Omental fat pad (tissue), 4 donors: ENCODE data around the gene PRRT1B. TPM values are rescaled to one million over a fixed set of nuclear protein-coding genes. Genes with fewer than 3 reads are reported as not detected.

Experiments
- ATAC-seq: fragments of 150-250 bp; one replicate; pipeline ENCODE4 v1.9.1; 2016; ENCODE audit warnings: mild to moderate bottlenecking, moderate library complexity; ENCODE audit not compliant: low FRiP score
- DNase-seq: peaks from one replicate; pipeline ENCODE4 v3.0.0-alpha.2; 2019; ENCODE audit warnings: low spot score
- total RNA-seq, 4 donors: library from RNA; depleted of rRNA; stranded (reverse); fragments of >200 nt; gene quantifications; one replicate each; pipeline ENCODE4 v1.1.0, GENCODE V29; 2016
- TF ChIP-seq, protein P1 (sequence below), 3 donors: fragments of 450-650 bp; IDR thresholded peaks; one replicate each; pipeline ENCODE4 v1.5.1; 2016 to 2017; ENCODE audit warnings: antibody characterized with exemption in 3 of 3, mild to moderate bottlenecking in 3 of 3, moderate library complexity in 2 of 3

PRRT1B gene
- total RNA-seq = not detected

- TF ChIP-seq, protein P1, sequence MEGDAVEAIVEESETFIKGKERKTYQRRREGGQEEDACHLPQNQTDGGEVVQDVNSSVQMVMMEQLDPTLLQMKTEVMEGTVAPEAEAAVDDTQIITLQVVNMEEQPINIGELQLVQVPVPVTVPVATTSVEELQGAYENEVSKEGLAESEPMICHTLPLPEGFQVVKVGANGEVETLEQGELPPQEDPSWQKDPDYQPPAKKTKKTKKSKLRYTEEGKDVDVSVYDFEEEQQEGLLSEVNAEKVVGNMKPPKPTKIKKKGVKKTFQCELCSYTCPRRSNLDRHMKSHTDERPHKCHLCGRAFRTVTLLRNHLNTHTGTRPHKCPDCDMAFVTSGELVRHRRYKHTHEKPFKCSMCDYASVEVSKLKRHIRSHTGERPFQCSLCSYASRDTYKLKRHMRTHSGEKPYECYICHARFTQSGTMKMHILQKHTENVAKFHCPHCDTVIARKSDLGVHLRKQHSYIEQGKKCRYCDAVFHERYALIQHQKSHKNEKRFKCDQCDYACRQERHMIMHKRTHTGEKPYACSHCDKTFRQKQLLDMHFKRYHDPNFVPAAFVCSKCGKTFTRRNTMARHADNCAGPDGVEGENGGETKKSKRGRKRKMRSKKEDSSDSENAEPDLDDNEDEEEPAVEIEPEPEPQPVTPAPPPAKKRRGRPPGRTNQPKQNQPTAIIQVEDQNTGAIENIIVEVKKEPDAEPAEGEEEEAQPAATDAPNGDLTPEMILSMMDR (IDR thresholded peaks at IDR 0.05) = no peak
- ATAC-seq (peak; percentile 37), DNase-seq (no peak)
Observed at GRCh38 chr9:131545003-131545785, at the start of gene PRRT1B. PRRT1B (plus strand) TSS chr9:131545523; CDS start chr9:131545616, 93 bp downstream.

GRCh38 chr9:131495785-131496184 is 49.5 kb upstream of the PRRT1B start:
- TF ChIP-seq, protein P1 (IDR thresholded peaks at IDR 0.05) = no peak
- ATAC-seq (no peak), DNase-seq (no peak)

GRCh38 chr9:131496844-131497405 is 48.4 kb upstream of the PRRT1B start:
- no peak for DNase-seq
- TF ChIP-seq, protein P1 (IDR thresholded peaks at IDR 0.05) = no peak
- no peak for ATAC-seq

DNA sequence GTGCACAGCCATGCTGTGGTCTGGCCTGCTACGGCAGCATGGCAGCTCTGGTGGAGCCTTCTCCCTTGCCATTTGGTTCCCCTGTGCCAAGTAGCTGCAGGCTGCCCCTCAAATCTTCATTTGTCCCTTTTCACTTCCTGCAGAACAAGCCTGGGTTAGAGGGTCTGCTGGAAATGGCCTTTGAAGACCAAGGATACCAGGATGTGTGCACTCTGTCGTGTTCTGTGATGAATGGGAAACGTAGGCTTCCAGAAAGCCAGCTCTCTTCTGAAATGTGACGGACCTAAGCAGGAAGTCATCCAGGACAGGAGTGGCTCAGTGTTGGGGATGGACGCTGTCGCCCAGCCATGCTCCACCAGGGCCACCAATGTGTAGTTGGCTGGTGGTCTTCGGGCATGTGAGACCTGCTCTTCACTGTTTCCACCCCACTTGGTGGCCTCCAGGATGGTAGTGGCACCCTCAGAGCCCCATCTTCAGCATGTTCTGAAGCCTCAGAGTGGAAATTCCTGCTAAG is 46.0 kb upstream of the PRRT1B start:
- TF ChIP-seq, protein P1 (IDR thresholded peaks at IDR 0.05) = no peak
- ATAC-seq = no peak
- no peak for DNase-seq

DNA sequence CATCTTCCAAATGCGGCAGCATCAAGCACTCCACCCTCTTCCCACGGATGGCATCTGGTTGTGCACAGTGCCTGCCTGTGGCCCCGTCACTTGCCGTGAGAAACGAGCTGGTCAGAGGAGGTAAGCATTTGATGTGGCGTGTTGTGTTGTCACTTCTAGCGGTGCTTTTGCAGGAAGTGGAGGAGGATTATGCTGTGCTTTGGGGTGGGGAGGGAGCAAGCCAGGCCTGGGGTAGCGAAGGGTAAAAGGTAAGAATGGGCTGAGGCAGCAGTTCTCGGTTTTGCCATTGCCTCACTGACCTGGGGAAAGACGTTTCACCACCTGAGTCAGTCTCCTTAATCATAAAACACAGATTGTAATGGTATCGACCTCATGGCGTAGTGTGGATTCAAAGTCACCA is 44.9 kb upstream of the PRRT1B start:
- TF ChIP-seq, protein P1 (IDR thresholded peaks at IDR 0.05) = no peak
- ATAC-seq = no peak
- no peak for DNase-seq

DNA sequence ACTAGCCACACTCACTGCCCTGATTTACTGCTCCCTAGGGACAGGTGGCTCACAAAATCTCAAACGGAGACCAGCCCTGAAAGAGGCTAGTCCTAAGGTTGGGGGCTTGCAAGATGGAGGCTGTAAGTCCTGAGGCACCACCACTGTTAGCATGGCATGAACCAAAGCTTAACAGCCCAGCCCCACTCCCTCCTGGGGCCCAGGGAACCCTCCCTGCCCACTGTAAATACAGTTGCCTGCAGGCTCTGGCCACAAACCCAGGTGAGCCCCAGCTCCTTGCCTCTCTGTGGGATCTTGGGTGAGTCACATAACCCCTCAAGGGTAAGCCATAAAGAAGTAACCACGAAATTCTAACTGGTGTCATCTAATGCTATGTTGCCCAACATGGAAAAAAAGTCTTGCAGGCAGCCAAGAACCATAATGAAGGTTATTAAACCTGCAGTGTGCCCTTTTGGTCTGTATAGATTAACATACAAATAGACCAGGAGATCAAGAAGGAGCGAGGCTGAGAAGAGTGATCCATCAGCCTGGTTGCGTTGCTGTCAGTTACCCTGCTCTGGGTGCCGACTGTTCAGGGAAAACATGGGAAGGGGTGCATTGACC is 44.3 kb upstream of the PRRT1B start:
- TF ChIP-seq, protein P1 (IDR thresholded peaks at IDR 0.05) = no peak
- ATAC-seq = no peak
- no peak for DNase-seq
